ENCODE data around the gene ZDHHC11B.
"Not testable (repeated sequence)": the region's sequence is repeated elsewhere in the genome, so short reads cannot be mapped to it uniquely, and the experiment has no call there.

The ZDHHC11B gene

GRCh38 chr5:685262-686171 lies 99.0 kb downstream of the ZDHHC11B start:
- DNase-seq (ENCODE audit: low read depth) = no peak

GRCh38 chr5:684751-685216 lies 99.7 kb downstream of the ZDHHC11B start:
- DNase-seq (ENCODE audit: low read depth) = no peak

GRCh38 chr5:683551-684481 lies 100.7 kb downstream of the ZDHHC11B start:
- DNase-seq (ENCODE audit: low read depth) = no peak

GRCh38 chr5:682651-683358 lies 101.7 kb downstream of the ZDHHC11B start:
- DNase-seq (ENCODE audit: low read depth) = not testable (repeated sequence)

- DNase-seq (ENCODE audit: low read depth) = not testable (repeated sequence)
Observed at GRCh38 chr5:682216-682615, 102.3 kb downstream of the ZDHHC11B start.

- not testable (repeated sequence) for DNase-seq (ENCODE audit: low read depth)
Observed at GRCh38 chr5:681317-682191, 103.0 kb downstream of the ZDHHC11B start.

GRCh38 chr5:680836-681235 lies 103.7 kb downstream of the ZDHHC11B start:
- DNase-seq (ENCODE audit: low read depth) = not testable (repeated sequence)

GRCh38 chr5:680118-680795 lies 104.3 kb downstream of the ZDHHC11B start:
- DNase-seq (ENCODE audit: low read depth) = not testable (repeated sequence)

- not testable (repeated sequence) for DNase-seq (ENCODE audit: low read depth)
Observed at GRCh38 chr5:679166-679895, 105.2 kb downstream of the ZDHHC11B start.

- DNase-seq (ENCODE audit: low read depth) = not testable (repeated sequence)
Observed at GRCh38 chr5:678521-678920, 106.0 kb downstream of the ZDHHC11B start.

GRCh38 chr5:677131-678101 lies 107.1 kb downstream of the ZDHHC11B start:
- no peak for DNase-seq (ENCODE audit: low read depth)

GRCh38 chr5:676699-677076 lies 107.8 kb downstream of the ZDHHC11B start:
- no peak for DNase-seq (ENCODE audit: low read depth)

GRCh38 chr5:675871-676698 lies 108.4 kb downstream of the ZDHHC11B start:
- DNase-seq (ENCODE audit: low read depth) = no peak

- DNase-seq (ENCODE audit: low read depth) = no peak
Observed at GRCh38 chr5:675111-675870, 109.2 kb downstream of the ZDHHC11B start.

- no peak for DNase-seq (ENCODE audit: low read depth)
Observed at GRCh38 chr5:674630-675011, 109.9 kb downstream of the ZDHHC11B start.

- no peak for DNase-seq (ENCODE audit: low read depth)
Observed at GRCh38 chr5:673831-674629, 110.5 kb downstream of the ZDHHC11B start.
